Measurements from ENCODE around the gene RBMY1B.
"Not testable (repeated sequence)": the region's sequence is repeated elsewhere in the genome, so short reads cannot be mapped to it uniquely, and the experiment has no call there.

RBMY1B gene

GRCh38 chrY:21511038-21511437 is at the start of gene RBMY1B:
Gene RBMY1B (plus strand): TSS chrY:21511338. CDS start chrY:21513351, 2,013 bp downstream.
- DNase-seq (ENCODE audit: low spot score) = not testable (repeated sequence)

- DNase-seq (ENCODE audit: low spot score) = not testable (repeated sequence)
Measured at GRCh38 chrY:21462915-21463314, 48.2 kb upstream of the RBMY1B start.

GRCh38 chrY:21482967-21483366 is 28.2 kb upstream of the RBMY1B start:
- DNase-seq (ENCODE audit: low spot score) = no peak

GRCh38 chrY:21534579-21534978 is 23.4 kb downstream of the RBMY1B start, which contains the start of gene RBMY1A1:
Gene RBMY1A1 (plus strand): TSS chrY:21534879. CDS start chrY:21536892, 2,013 bp downstream.
- not testable (repeated sequence) for DNase-seq (ENCODE audit: low spot score)

GRCh38 chrY:21559316-21559984 is 48.3 kb downstream of the RBMY1B start:
- DNase-seq (ENCODE audit: low spot score) = not testable (repeated sequence)

Measured in RKO (cell line).